H1 (cell line): ENCODE measurements around the gene RILP. TPM values are rescaled to one million over a fixed set of nuclear protein-coding genes. Genes with fewer than 3 reads are reported as not detected.

Experiments
- CTCF ChIA-PET: fragments of 300-600 bp; sonication (Branson Sonifier 250); formaldehyde crosslinking; loops from one replicate; lab custom pipeline; 2021; ENCODE audit not compliant: partially characterized antibody; lab: Charles Lee
- POLR2A ChIA-PET: fragments of 300-600 bp; sonication (Branson Sonifier 250); formaldehyde crosslinking; loops from one replicate; lab custom pipeline; 2021; ENCODE audit warnings: inconsistent platforms; ENCODE audit not compliant: partially characterized antibody; lab: Charles Lee
- DNase-seq, 2 experiments: peaks; one replicate each; pipeline versions ENCODE4 v3.0.0 to v3.0.0-alpha.2; 2010 to 2022; ENCODE audit warnings: low spot score in 2 of 2, low read depth in 1 of 2, mixed read lengths in 1 of 2
- FAIRE-seq: peaks from 2 replicates; lab custom pipeline; 2011; peaks lifted over from hg19 to GRCh38; lab: Jason Lieb, UNC
- H2AFZ ChIP-seq: 2 replicates; pipeline ENCODE4 v1.8.1; 2012; ENCODE audit warnings: low read length, inconsistent platforms
- H2AK5ac ChIP-seq: 2 replicates; pipeline ENCODE4 v1.6.1; 2013; ENCODE audit warnings: low read depth, low read length
- H2BK120ac ChIP-seq: replicated peaks from 2 replicates; pipeline ENCODE3; 2013; ENCODE audit warnings: low read depth, low read length, inconsistent platforms
- H2BK12ac ChIP-seq: 2 replicates; pipeline ENCODE4 v1.6.1; 2013; ENCODE audit warnings: low read depth, low read length
- H2BK15ac ChIP-seq: 2 replicates; pipeline ENCODE4 v1.6.1; 2013; ENCODE audit warnings: low read length
- H2BK20ac ChIP-seq: 2 replicates; pipeline ENCODE4 v1.6.1; 2013; ENCODE audit warnings: low read length
- H2BK5ac ChIP-seq: 2 replicates; pipeline ENCODE4 v1.6.1; 2013; ENCODE audit warnings: low read depth, low read length
- H3K14ac ChIP-seq: 2 replicates; pipeline ENCODE4 v1.6.1; 2013; ENCODE audit warnings: inconsistent platforms; ENCODE audit not compliant: insufficient read length
- H3K18ac ChIP-seq: 2 replicates; pipeline ENCODE4 v1.6.1; 2013; ENCODE audit warnings: low read length; ENCODE audit errors: extremely low read depth
- H3K23ac ChIP-seq: 2 replicates; pipeline ENCODE4 v1.6.1; 2013; ENCODE audit warnings: inconsistent platforms; ENCODE audit not compliant: insufficient read length
- H3K23me2 ChIP-seq: 2 replicates; pipeline ENCODE4 v1.6.1; 2013; ENCODE audit warnings: low read depth, low read length
- H3K27ac ChIP-seq: 2 replicates; pipeline ENCODE4 v1.6.1; 2011; ENCODE audit warnings: low read depth, low read length, inconsistent platforms
- H3K27me3 ChIP-seq, 4 experiments: replicated peaks in 1 of 4; 1 replicate in 1 of 4; 2 replicates in 3 of 4; pipeline versions ENCODE4 v1.6.1 to v1.8.1; 2011 to 2013; ENCODE audit warnings: low read length in 3 of 4, mild to moderate bottlenecking in 3 of 4, inconsistent platforms in 2 of 4, mixed read lengths in 2 of 4, moderate library complexity in 1 of 4; ENCODE audit not compliant: control insufficient read depth in 3 of 4, insufficient read depth in 3 of 4; ENCODE audit errors: extremely low read depth in 1 of 4
- H3K36me3 ChIP-seq, 4 experiments: 2 replicates each; pipeline versions ENCODE4 v1.6.1 to v1.8.1; 2011 to 2013; ENCODE audit warnings: mild to moderate bottlenecking in 4 of 4, low read length in 3 of 4, moderate library complexity in 2 of 4, control low read depth in 1 of 4, inconsistent platforms in 1 of 4; ENCODE audit not compliant: insufficient read depth in 4 of 4, control insufficient read depth in 2 of 4
- H3K4ac ChIP-seq: replicated peaks from 2 replicates; pipeline ENCODE3; 2013; ENCODE audit warnings: low read length, low read depth, mixed read lengths, inconsistent platforms; ENCODE audit not compliant: insufficient read length
- H3K4me1 ChIP-seq, 4 experiments: replicated peaks in 1 of 4; 1 replicate in 1 of 4; 2 replicates in 3 of 4; pipeline versions ENCODE4 v1.6.1 to v1.8.1; 2011 to 2013; ENCODE audit warnings: low read length in 3 of 4, inconsistent platforms in 2 of 4, mixed read lengths in 1 of 4; ENCODE audit not compliant: insufficient read depth in 4 of 4, control insufficient read depth in 3 of 4
- H3K4me2 ChIP-seq, 2 experiments: 2 replicates each; pipeline versions ENCODE4 v1.6.1 to v1.8.1; 2011 to 2013; ENCODE audit warnings: low read depth in 2 of 2, low read length in 2 of 2, control low read depth in 1 of 2, inconsistent platforms in 1 of 2, mild to moderate bottlenecking in 1 of 2; ENCODE audit not compliant: insufficient read depth in 1 of 2
- H3K4me3 ChIP-seq, 4 experiments: fragments of 200-600, 300-600 bp in 1 of 4; sonication (generic), shearing (Covaris generic), sonication (Bioruptor Twin) in 1 of 4; 2 replicates each; pipeline versions ENCODE4 v1.5.1 to v1.8.1; 2011 to 2016; ENCODE audit warnings: low read length in 4 of 4, low read depth in 3 of 4, control low read depth in 2 of 4, inconsistent platforms in 2 of 4, mild to moderate bottlenecking in 2 of 4, mixed read lengths in 1 of 4, moderate library complexity in 1 of 4; ENCODE audit not compliant: insufficient read depth in 2 of 4; ENCODE audit errors: extremely low read depth in 1 of 4
- H3K56ac ChIP-seq: replicated peaks from 2 replicates; pipeline ENCODE3; 2013; ENCODE audit warnings: low read depth, mild to moderate bottlenecking, mixed read lengths, low read length, inconsistent platforms; ENCODE audit not compliant: insufficient read length
- H3K79me1 ChIP-seq: 2 replicates; pipeline ENCODE4 v1.6.1; 2013; ENCODE audit warnings: low read depth, low read length, control low read depth
- H3K79me2 ChIP-seq, 2 experiments: 2 replicates each; pipeline versions ENCODE4 v1.6.1 to v1.8.1; 2012 to 2013; ENCODE audit warnings: low read length in 2 of 2, mild to moderate bottlenecking in 2 of 2, inconsistent platforms in 1 of 2; ENCODE audit not compliant: insufficient read depth in 2 of 2, control insufficient read depth in 1 of 2
- H3K9ac ChIP-seq, 4 experiments: replicated peaks in 1 of 4; 1 replicate in 1 of 4; 2 replicates in 3 of 4; pipeline versions ENCODE4 v1.6.1 to v1.8.1; 2011 to 2013; ENCODE audit warnings: low read depth in 3 of 4, low read length in 3 of 4, control low read depth in 2 of 4, mild to moderate bottlenecking in 2 of 4, moderate library complexity in 2 of 4, inconsistent platforms in 1 of 4; ENCODE audit errors: extremely low read depth in 1 of 4
- H3K9me3 ChIP-seq, 2 experiments: 2 replicates each; pipeline versions ENCODE4 v1.6.1 to v1.8.1; 2012 to 2013; ENCODE audit warnings: mild to moderate bottlenecking in 2 of 2, moderate library complexity in 2 of 2, control low read depth in 1 of 2, inconsistent platforms in 1 of 2, low read depth in 1 of 2, low read length in 1 of 2, mixed read lengths in 1 of 2; ENCODE audit not compliant: insufficient read depth in 2 of 2
- H4K20me1 ChIP-seq, 2 experiments: replicated peaks in 1 of 2; 2 replicates each; pipeline versions ENCODE3 to v1.8.1; 2011 to 2013; ENCODE audit warnings: inconsistent platforms in 2 of 2, low read length in 2 of 2, mild to moderate bottlenecking in 1 of 2; ENCODE audit not compliant: insufficient read depth in 2 of 2, control insufficient read depth in 1 of 2
- H4K5ac ChIP-seq: 2 replicates; pipeline ENCODE4 v1.6.1; 2013; ENCODE audit warnings: low read length, low read depth, mixed read lengths, inconsistent platforms; ENCODE audit not compliant: insufficient read length
- H4K8ac ChIP-seq: 2 replicates; pipeline ENCODE4 v1.8.0; 2013; ENCODE audit warnings: mild to moderate bottlenecking, moderate library complexity, low read length, inconsistent platforms; ENCODE audit not compliant: insufficient read depth; ENCODE audit errors: extremely low read depth
- H4K91ac ChIP-seq: replicated peaks from 2 replicates; pipeline ENCODE3; 2013; ENCODE audit warnings: low read length, mixed read lengths, inconsistent platforms; ENCODE audit not compliant: insufficient read length
- JUN ChIP-seq: IDR thresholded peaks from 2 replicates; pipeline ENCODE4 v1.6.1; 2011; ENCODE audit warnings: low read depth, mild to moderate bottlenecking, improper control_type of control experiment, low read length
- WGBS, 2 experiments: shearing (Covaris generic) in 1 of 2; methylation state at CpG; one replicate each; pipeline versions ENCODE4 v1.1.6 to v1.1.7; 2013 to 2015; ENCODE audit warnings: low lambda C conversion rate in 2 of 2, mixed read lengths in 2 of 2, inconsistent platforms in 1 of 2, low coverage in 1 of 2, missing lambda C conversion rate in 1 of 2; ENCODE audit not compliant: insufficient replicate concordance in 2 of 2, insufficient coverage in 1 of 2, insufficient read length in 1 of 2; ENCODE audit errors: extremely low coverage in 1 of 2, missing lambda C conversion rate in 1 of 2; 5-methylcytosine and 5-hydroxymethylcytosine counted together
- polyA plus RNA-seq, 7 experiments: library from polyadenylated mRNA; depleted of rRNA in 3 of 7; stranded (reverse) in 5 of 7; unstranded in 2 of 7; fragments of >200 nt in 5 of 7; fragments of 200-250 nt in 2 of 7; gene quantifications; 1 replicate in 5 of 7; 2 replicates in 1 of 7; 4 replicates in 1 of 7; pipeline versions ENCODE4 v1.2.1 to v1.2.3, GENCODE V29; 2011 to 2013; ENCODE audit warnings: missing spikeins in 2 of 7, mixed read lengths in 2 of 7
- total RNA-seq: library from RNA; stranded (reverse); fragmentation: NEBNext Ultra II Directional; extraction: Animal tissue kit (Norgen Biotek cat#: 25700); gene quantifications from 2 replicates; pipeline ENCODE4 v1.2.1, GENCODE V29; 2021

RILP gene
- total and polyA plus RNA-seq, 2 of the 8 experiments (the other 6 are each of a cell fraction or from before 2014, with no cell fraction given) = 6.8 to 7.2 TPM

- Histone ChIP-seq H4K8ac (no peak overlapping the region), H3K56ac (no peak overlapping the region), H3K14ac (no peak overlapping the region), H2BK15ac (no peak overlapping the region), H4K91ac (no peak overlapping the region), H3K23me2 (no peaks in the 10 kb centered on the region), H2BK5ac (peak overlapping the region; percentile 24; the same call in 1 of the 2 replicates), H4K5ac (no peak overlapping the region), H3K36me3 (no peaks in the 10 kb centered on the region), H3K18ac (no peak overlapping the region), H3K79me1 (no peaks in the 10 kb centered on the region; the same call in 1 of the 2 replicates), H4K20me1 (no peaks in the 10 kb centered on the region), H3K27me3 (no peaks in the 10 kb centered on the region), H3K9ac (no peak overlapping the region), H3K4ac (no peak overlapping the region), H2BK20ac (no peak overlapping the region), H3K4me3 (no peak overlapping the region), H3K79me2 (no peaks in the 10 kb centered on the region), H3K23ac (no peak overlapping the region), H3K27ac (no peak overlapping the region), H2AFZ (no peak overlapping the region), H2AK5ac (no peak overlapping the region), H2BK12ac (no peak overlapping the region), H2BK120ac (no peak overlapping the region), H3K4me1 (no peaks in the 10 kb centered on the region), H3K9me3 (no peaks in the 10 kb centered on the region), H3K4me2 (no peak overlapping the region)
- no peak for DNase-seq
- 90% methylated on average over 13 of the region's 13 CpGs; no CpG with 5 or more reads in 1 of the 2 experiments for WGBS, 2 experiments
- no peak for TF ChIP-seq JUN
- POLR2A ChIA-PET = interaction anchor here (1.8 to 2.9 kb wide), 2 partner anchors 9 to 12 kb away, joined by 9 to 10 read pairs; partner anchors contain the start of gene SLC43A2
- no peak for FAIRE-seq
- CTCF ChIA-PET = interaction anchor here (0.6 to 5.1 kb wide), 10 partner anchors 8 to 175 kb away, joined by 3 to 42 read pairs (median 4); no protein-coding TSS in a partner anchor
Measured at GRCh38 chr17:1616101-1616500, 33.6 kb downstream of the RILP start.
